Immature natural killer cell (primary cell): ENCODE data around the gene CDH13. TPM values are rescaled to one million over a fixed set of nuclear protein-coding genes. Genes with fewer than 3 reads are reported as not detected.

Experiments
- DNase-seq, 3 donors: peaks; one replicate each; pipeline ENCODE4 v3.0.0; 2022; ENCODE audit warnings: mixed read lengths in 1 of 3
- H3K27ac Mint-ChIP-seq, 6 donors: one replicate each; pipeline ENCODE4 v1.8.0; 2020; ENCODE audit warnings: mixed read lengths in 6 of 6, mild to moderate bottlenecking in 5 of 6, inconsistent platforms in 4 of 6, moderate library complexity in 3 of 6
- H3K27me3 Mint-ChIP-seq, 3 donors: one replicate each; pipeline ENCODE4 v1.8.0; 2020 to 2021; ENCODE audit warnings: low read depth in 3 of 3, mild to moderate bottlenecking in 3 of 3, mixed read lengths in 3 of 3, moderate library complexity in 3 of 3, inconsistent platforms in 1 of 3
- H3K36me3 Mint-ChIP-seq, 3 donors: one replicate each; pipeline ENCODE4 v1.8.0; 2020; ENCODE audit warnings: mixed read lengths in 3 of 3, inconsistent platforms in 2 of 3, mild to moderate bottlenecking in 2 of 3
- H3K4me1 Mint-ChIP-seq, 2 donors: one replicate each; pipeline ENCODE4 v1.8.0; 2020; ENCODE audit warnings: inconsistent platforms in 2 of 2, mild to moderate bottlenecking in 2 of 2, mixed read lengths in 2 of 2, moderate library complexity in 1 of 2
- H3K4me3 Mint-ChIP-seq, 5 donors: one replicate each; pipeline ENCODE4 v1.8.0; 2020; ENCODE audit warnings: mild to moderate bottlenecking in 5 of 5, mixed read lengths in 5 of 5, inconsistent platforms in 3 of 5, moderate library complexity in 3 of 5
- H3K9me3 Mint-ChIP-seq, 6 donors: one replicate each; pipeline ENCODE4 v1.8.0; 2020; ENCODE audit warnings: mild to moderate bottlenecking in 6 of 6, mixed read lengths in 6 of 6, inconsistent platforms in 4 of 6, moderate library complexity in 3 of 6
- polyA plus RNA-seq, 3 donors: library from polyadenylated mRNA; unstranded; fragments of 300-500 nt; fragmentation: Illumina TruSeq; gene quantifications; one replicate each; pipeline ENCODE4 v1.2.3, GENCODE V29; 2021

CDH13 gene
- polyA plus RNA-seq, 3 donors from 2014 or later: not detected

- no peak for DNase-seq
- Mint-ChIP-seq H3K4me3 (no peak overlapping the region), H3K27me3 (peaks cover 0 to 2% (median 2%) of the 10 kb centered on the region in 3 donors), H3K36me3 (no peaks in the 10 kb centered on the region), H3K9me3 (no peaks in the 10 kb centered on the region), H3K27ac (no peak overlapping the region), H3K4me1 (no peaks in the 10 kb centered on the region)
These were observed 681.6 kb downstream of the CDH13 start for GRCh38 chr16:83308414-83308813.

GRCh38 chr16:83310816-83311215 is 684.0 kb downstream of the CDH13 start:
- H3K27me3 Mint-ChIP-seq: peaks cover 2 to 5% (median 4%) of the 10 kb centered on the region in 3 donors
- DNase-seq: no peak
- no peak overlapping the region for H3K27ac Mint-ChIP-seq

GRCh38 chr16:83312015-83312717 is 685.4 kb downstream of the CDH13 start:
- Mint-ChIP-seq H3K27me3 (peaks cover 2 to 5% (median 5%) of the 10 kb centered on the region in 3 donors), H3K36me3 (no peaks in the 10 kb centered on the region), H3K27ac (no peak overlapping the region), H3K9me3 (no peaks in the 10 kb centered on the region), H3K4me1 (no peaks in the 10 kb centered on the region), H3K4me3 (no peak overlapping the region)
- no peak for DNase-seq

More at GRCh38 chr16:83310816-83311215, 684.0 kb downstream of the CDH13 start:
- Mint-ChIP-seq H3K4me3 (no peak overlapping the region), H3K4me1 (no peaks in the 10 kb centered on the region), H3K9me3 (no peaks in the 10 kb centered on the region), H3K36me3 (no peaks in the 10 kb centered on the region)

GRCh38 chr16:83312718-83313245 is 686.0 kb downstream of the CDH13 start:
- no peak for DNase-seq
- no peaks in the 10 kb centered on the region for H3K36me3 Mint-ChIP-seq
- H3K27ac Mint-ChIP-seq: no peak overlapping the region
- no peaks in the 10 kb centered on the region for H3K4me1 Mint-ChIP-seq
- H3K27me3 Mint-ChIP-seq: peaks cover 2 to 5% (median 5%) of the 10 kb centered on the region in 3 donors
- no peaks in the 10 kb centered on the region for H3K9me3 Mint-ChIP-seq
- H3K4me3 Mint-ChIP-seq: no peak overlapping the region

- H3K4me1 Mint-ChIP-seq: no peaks in the 10 kb centered on the region
- peaks cover 2 to 5% (median 3%) of the 10 kb centered on the region in 3 donors for H3K27me3 Mint-ChIP-seq
- DNase-seq: no peak
- no peaks in the 10 kb centered on the region for H3K9me3 Mint-ChIP-seq
- H3K36me3 Mint-ChIP-seq: no peaks in the 10 kb centered on the region
- no peak overlapping the region for H3K27ac Mint-ChIP-seq
- no peak overlapping the region for H3K4me3 Mint-ChIP-seq
These were observed 688.5 kb downstream of the CDH13 start for GRCh38 chr16:83315271-83315670.

GRCh38 chr16:83316458-83316857 is 689.7 kb downstream of the CDH13 start:
- Mint-ChIP-seq H3K36me3 (no peaks in the 10 kb centered on the region), H3K9me3 (peaks cover 0 to 4% (median 0%) of the 10 kb centered on the region in 6 donors), H3K4me3 (no peak overlapping the region), H3K27me3 (peaks cover 2 to 6% (median 6%) of the 10 kb centered on the region in 3 donors), H3K27ac (no peak overlapping the region), H3K4me1 (no peaks in the 10 kb centered on the region)
- no peak for DNase-seq

- peaks cover 0 to 4% (median 1%) of the 10 kb centered on the region in 6 donors for H3K9me3 Mint-ChIP-seq
- no peak overlapping the region for H3K4me3 Mint-ChIP-seq
- H3K27ac Mint-ChIP-seq: no peak overlapping the region
- DNase-seq: no peak
- H3K36me3 Mint-ChIP-seq: no peaks in the 10 kb centered on the region
- no peaks in the 10 kb centered on the region for H3K4me1 Mint-ChIP-seq
- peaks cover 2 to 8% (median 7%) of the 10 kb centered on the region in 3 donors for H3K27me3 Mint-ChIP-seq
These were observed 691.6 kb downstream of the CDH13 start for GRCh38 chr16:83318390-83318789.

GRCh38 chr16:83328936-83329335 is 702.2 kb downstream of the CDH13 start:
- H3K4me1 Mint-ChIP-seq: no peaks in the 10 kb centered on the region
- H3K36me3 Mint-ChIP-seq: no peaks in the 10 kb centered on the region
- no peak overlapping the region for H3K27ac Mint-ChIP-seq
- peaks cover 5 to 11% (median 5%) of the 10 kb centered on the region in 3 donors for H3K27me3 Mint-ChIP-seq
- H3K9me3 Mint-ChIP-seq: no peaks in the 10 kb centered on the region
- H3K4me3 Mint-ChIP-seq: no peak overlapping the region
- DNase-seq: no peak

GRCh38 chr16:83329441-83329840 is 702.7 kb downstream of the CDH13 start:
- no peaks in the 10 kb centered on the region for H3K36me3 Mint-ChIP-seq
- no peak for DNase-seq
- no peak overlapping the region for H3K27ac Mint-ChIP-seq
- H3K4me3 Mint-ChIP-seq: no peak overlapping the region
- H3K27me3 Mint-ChIP-seq: peaks cover 5 to 11% (median 5%) of the 10 kb centered on the region in 3 donors
- no peaks in the 10 kb centered on the region for H3K4me1 Mint-ChIP-seq
- no peaks in the 10 kb centered on the region for H3K9me3 Mint-ChIP-seq

- H3K9me3 Mint-ChIP-seq: no peaks in the 10 kb centered on the region
- no peaks in the 10 kb centered on the region for H3K36me3 Mint-ChIP-seq
- no peak overlapping the region for H3K4me3 Mint-ChIP-seq
- H3K27ac Mint-ChIP-seq: no peak overlapping the region
- H3K27me3 Mint-ChIP-seq: peaks cover 5 to 10% (median 5%) of the 10 kb centered on the region in 3 donors
- DNase-seq: no peak
- no peaks in the 10 kb centered on the region for H3K4me1 Mint-ChIP-seq
These were observed 703.5 kb downstream of the CDH13 start for GRCh38 chr16:83330251-83330650.

- Mint-ChIP-seq H3K4me3 (no peak overlapping the region), H3K27me3 (peaks cover 3 to 10% (median 6%) of the 10 kb centered on the region in 3 donors), H3K9me3 (no peaks in the 10 kb centered on the region), H3K36me3 (no peaks in the 10 kb centered on the region), H3K27ac (no peak overlapping the region), H3K4me1 (no peaks in the 10 kb centered on the region)
- no peak for DNase-seq
These were observed 708.3 kb downstream of the CDH13 start for GRCh38 chr16:83335076-83335475.

- Mint-ChIP-seq H3K27me3 (peaks cover 1 to 12% (median 6%) of the 10 kb centered on the region in 3 donors), H3K9me3 (no peaks in the 10 kb centered on the region), H3K4me3 (no peak overlapping the region), H3K36me3 (no peaks in the 10 kb centered on the region), H3K4me1 (no peaks in the 10 kb centered on the region), H3K27ac (no peak overlapping the region)
- no peak for DNase-seq
These were observed 709.8 kb downstream of the CDH13 start for GRCh38 chr16:83336603-83337002.

GRCh38 chr16:83338138-83338537 is 711.4 kb downstream of the CDH13 start:
- peaks cover 0 to 1% (median 0%) of the 10 kb centered on the region in 6 donors for H3K9me3 Mint-ChIP-seq
- DNase-seq: no peak
- no peak overlapping the region for H3K27ac Mint-ChIP-seq
- no peaks in the 10 kb centered on the region for H3K4me1 Mint-ChIP-seq
- no peaks in the 10 kb centered on the region for H3K36me3 Mint-ChIP-seq
- peaks cover 1 to 10% (median 6%) of the 10 kb centered on the region in 3 donors for H3K27me3 Mint-ChIP-seq
- H3K4me3 Mint-ChIP-seq: no peak overlapping the region

- H3K9me3 Mint-ChIP-seq: peaks cover 0 to 1% (median 0%) of the 10 kb centered on the region in 6 donors
These were observed 712.2 kb downstream of the CDH13 start for GRCh38 chr16:83338941-83339340.

More at GRCh38 chr16:83338941-83339340, 712.2 kb downstream of the CDH13 start:
- DNase-seq: no peak
- Mint-ChIP-seq H3K4me3 (no peak overlapping the region), H3K27ac (no peak overlapping the region), H3K27me3 (peaks cover 1 to 10% (median 3%) of the 10 kb centered on the region in 3 donors), H3K36me3 (no peaks in the 10 kb centered on the region), H3K4me1 (no peaks in the 10 kb centered on the region)
